Ramos (cell line): ENCODE data around the gene ARL2BP.

Source experiments
- in situ Hi-C: fragments of 300-500 bp; cut with MboI; formaldehyde crosslinking; loops from one replicate; pipeline ENCODE4 v1.14.3; 2022; ENCODE audit warnings: low sequenced_read_pairs; ENCODE audit not compliant: unreplicated experiment

Gene ARL2BP

GRCh38 chr16:57279780-57280638 lies 35.0 kb downstream of the ARL2BP start:
- in situ Hi-C loops: no loop called here

- in situ Hi-C loops: no loop called here
Measured at GRCh38 chr16:57281791-57282190, 36.7 kb downstream of the ARL2BP start.

GRCh38 chr16:57282510-57283213 lies 37.6 kb downstream of the ARL2BP start:
- in situ Hi-C loops: no loop called here

GRCh38 chr16:57283214-57283958 lies 38.3 kb downstream of the ARL2BP start:
- in situ Hi-C loops: no loop called here

- in situ Hi-C loops: no loop called here
Measured at GRCh38 chr16:57283959-57284208, 38.8 kb downstream of the ARL2BP start.

GRCh38 chr16:57284209-57284951 lies 39.3 kb downstream of the ARL2BP start, which contains the start of gene PLLP:
Gene PLLP, minus strand, starts transcription at chr16:57284672. Its CDS starts 132 bp downstream, at chr16:57284540.
- in situ Hi-C loops: no loop called here

- in situ Hi-C loops: no loop called here
Measured at GRCh38 chr16:57284952-57285363, 39.9 kb downstream of the ARL2BP start.

GRCh38 chr16:57285379-57285778 lies 40.3 kb downstream of the ARL2BP start:
- in situ Hi-C loops: no loop called here

- in situ Hi-C loops: no loop called here
Measured at GRCh38 chr16:57289391-57290257, 44.6 kb downstream of the ARL2BP start.

- in situ Hi-C loops: no loop called here
Measured at GRCh38 chr16:57297856-57298255, 52.8 kb downstream of the ARL2BP start.

GRCh38 chr16:57299009-57299718 lies 54.1 kb downstream of the ARL2BP start:
- in situ Hi-C loops: no loop called here

- in situ Hi-C loops: loop anchor here (5.0 kb wide), 2 partner anchors 117 to 217 kb away; no protein-coding TSS in a partner anchor
Measured at GRCh38 chr16:57299719-57300386, 54.8 kb downstream of the ARL2BP start.

- in situ Hi-C loops: loop anchor here (5.0 kb wide), 2 partner anchors 117 to 217 kb away; no protein-coding TSS in a partner anchor
Measured at GRCh38 chr16:57300387-57301125, 55.5 kb downstream of the ARL2BP start.

- in situ Hi-C loops: loop anchor here (5.0 kb wide), 2 partner anchors 116 to 216 kb away; no protein-coding TSS in a partner anchor
Measured at GRCh38 chr16:57301126-57301817, 56.2 kb downstream of the ARL2BP start.
